Loucy (cell line): ENCODE data around the gene CCDC171.

ENCODE experiments used
- H2AFZ ChIP-seq: fragments of 200-600 bp; sonication (generic); 2 replicates; pipeline ENCODE4 v1.6.0; 2016; ENCODE audit warnings: antibody characterized with exemption, mild to moderate bottlenecking, low read length, moderate library complexity
- H3F3A ChIP-seq: fragments of 200-600 bp; 2 replicates; pipeline ENCODE4 v1.6.0; 2016; ENCODE audit warnings: antibody characterized with exemption, low read depth, mild to moderate bottlenecking
- H3K27me3 ChIP-seq: fragments of 200-600 bp; sonication (generic); 2 replicates; pipeline ENCODE4 v1.6.1; 2014; ENCODE audit warnings: low read length, mild to moderate bottlenecking; ENCODE audit not compliant: insufficient read depth, poor library complexity, severe bottlenecking
- H3K36me3 ChIP-seq: fragments of 200-600 bp; sonication (generic); 2 replicates; pipeline ENCODE4 v1.6.1; 2016; ENCODE audit warnings: low read length; ENCODE audit not compliant: insufficient read depth
- H3K4me1 ChIP-seq: fragments of 200-600 bp; sonication (generic); 2 replicates; pipeline ENCODE4 v1.5.1; 2014; ENCODE audit warnings: low read length, mild to moderate bottlenecking; ENCODE audit not compliant: insufficient read depth, poor library complexity, severe bottlenecking
- H3K4me2 ChIP-seq: fragments of 200-600 bp; sonication (generic); 2 replicates; pipeline ENCODE4 v1.6.0; 2014; ENCODE audit warnings: antibody characterized with exemption, low read length, low read depth, mild to moderate bottlenecking; ENCODE audit not compliant: poor library complexity, severe bottlenecking
- H3K4me3 ChIP-seq: fragments of 200-600 bp; sonication (generic); 2 replicates; pipeline ENCODE4 v1.5.1; 2014; ENCODE audit warnings: low read length, mild to moderate bottlenecking, mixed read lengths; ENCODE audit not compliant: poor library complexity, severe bottlenecking
- H3K79me2 ChIP-seq: fragments of 200-600 bp; sonication (generic); 2 replicates; pipeline ENCODE4 v1.6.1; 2014; ENCODE audit warnings: low read length; ENCODE audit not compliant: insufficient read depth
- H3K9ac ChIP-seq: fragments of 200-600 bp; sonication (generic); 2 replicates; pipeline ENCODE4 v1.6.0; 2014; ENCODE audit warnings: mild to moderate bottlenecking, low read depth, low read length, moderate library complexity; ENCODE audit not compliant: poor library complexity, severe bottlenecking
- H3K9me2 ChIP-seq: fragments of 200-600 bp; sonication (generic); replicated peaks from 2 replicates; pipeline ENCODE4 v1.6.1; 2016; ENCODE audit warnings: low read depth, low read length, mixed read lengths
- H3K9me3 ChIP-seq: fragments of 200-600 bp; sonication (generic); 2 replicates; pipeline ENCODE4 v1.6.1; 2014; ENCODE audit warnings: mild to moderate bottlenecking, antibody characterized with exemption, low read length, low read depth; ENCODE audit not compliant: insufficient read depth
- H4K20me1 ChIP-seq: fragments of 200-600 bp; sonication (generic); 2 replicates; pipeline ENCODE4 v1.6.0; 2014; ENCODE audit warnings: antibody characterized with exemption, low read length, mild to moderate bottlenecking; ENCODE audit not compliant: insufficient read depth, poor library complexity, severe bottlenecking
- CTCF ChIP-seq: fragments of 200-600 bp; sonication (generic); conservative IDR thresholded peaks from 2 replicates; pipeline ENCODE4 v1.5.1; 2014; ENCODE audit warnings: mild to moderate bottlenecking, antibody characterized with exemption, low read length
- EZH2phosphoT487 ChIP-seq: fragments of 200-600 bp; IDR thresholded peaks from 2 replicates; pipeline ENCODE4 v1.6.1; 2018; ENCODE audit warnings: antibody characterized with exemption, mild to moderate bottlenecking, moderate library complexity, borderline replicate concordance

Gene CCDC171

GRCh38 chr9:15570769-15571168 lies 17.9 kb downstream of the CCDC171 start:
- H3K27me3 ChIP-seq, result no peaks in the 10 kb centered on the region
- H3K36me3 ChIP-seq, result peaks cover 6% of the 10 kb centered on the region; the same call in 1 of the 2 replicates
- no peaks in the 10 kb centered on the region for H3K9me2 ChIP-seq
- no peak overlapping the region for H3K9ac ChIP-seq
- H4K20me1 ChIP-seq, result no peaks in the 10 kb centered on the region
- H3K4me3 ChIP-seq, result no peak overlapping the region
- no peaks in the 10 kb centered on the region for H3F3A ChIP-seq
- H3K79me2 ChIP-seq, result peaks cover 32% of the 10 kb centered on the region
- H3K4me1 ChIP-seq, result peaks cover 14% of the 10 kb centered on the region
- no peak overlapping the region for H2AFZ ChIP-seq
- no peak overlapping the region for H3K4me2 ChIP-seq
- no peak for TF ChIP-seq CTCF
- TF ChIP-seq EZH2phosphoT487, result no peak
- H3K9me3 ChIP-seq, result no peaks in the 10 kb centered on the region

- no peaks in the 10 kb centered on the region for H3K27me3 ChIP-seq
- H3K36me3 ChIP-seq, result peaks cover 13% of the 10 kb centered on the region; the same call in 1 of the 2 replicates
- no peaks in the 10 kb centered on the region for H4K20me1 ChIP-seq
- H3K4me3 ChIP-seq, result no peak overlapping the region
- no peaks in the 10 kb centered on the region for H3K9me2 ChIP-seq
- no peaks in the 10 kb centered on the region for H3K9me3 ChIP-seq
- TF ChIP-seq CTCF, result no peak
- TF ChIP-seq EZH2phosphoT487, result no peak
- H3K4me2 ChIP-seq, result no peak overlapping the region
- peaks cover 10% of the 10 kb centered on the region for H3K4me1 ChIP-seq
- no peak overlapping the region for H2AFZ ChIP-seq
- no peak overlapping the region for H3K9ac ChIP-seq
- peaks cover 32% of the 10 kb centered on the region for H3K79me2 ChIP-seq
- no peaks in the 10 kb centered on the region for H3F3A ChIP-seq
These were observed 19.4 kb downstream of the CCDC171 start for GRCh38 chr9:15572200-15572770.

GRCh38 chr9:15576350-15577050 lies 23.7 kb downstream of the CCDC171 start:
- H3K9me3 ChIP-seq, result no peaks in the 10 kb centered on the region
- H3K9ac ChIP-seq, result no peak overlapping the region
- H4K20me1 ChIP-seq, result no peaks in the 10 kb centered on the region
- no peaks in the 10 kb centered on the region for H3F3A ChIP-seq
- peaks cover 9% of the 10 kb centered on the region; the same call in 1 of the 2 replicates for H3K79me2 ChIP-seq
- peaks cover 31% of the 10 kb centered on the region for H3K36me3 ChIP-seq
- TF ChIP-seq CTCF (no peak), EZH2phosphoT487 (no peak)
- no peak overlapping the region for H3K4me3 ChIP-seq
- H3K4me1 ChIP-seq, result peaks cover 5% of the 10 kb centered on the region
- H3K9me2 ChIP-seq, result no peaks in the 10 kb centered on the region
- no peak overlapping the region for H3K4me2 ChIP-seq
- no peak overlapping the region for H2AFZ ChIP-seq
- H3K27me3 ChIP-seq, result no peaks in the 10 kb centered on the region
